PC-3 (cell line): ENCODE results near the gene TRMT6.

Experiments
- CTCF ChIP-seq: fragments of 300-600 bp; sonication (generic); conservative IDR thresholded peaks from 2 replicates; pipeline ENCODE4 v1.5.1; 2017; ENCODE audit warnings: antibody characterized with exemption, low read depth, mild to moderate bottlenecking, low read length
- EZH2 ChIP-seq: fragments of 300-600 bp; sonication (generic); IDR thresholded peaks from one replicate; pipeline ENCODE4 v1.6.1; 2017; ENCODE audit warnings: antibody characterized with exemption, mild to moderate bottlenecking, low read length; ENCODE audit not compliant: unreplicated experiment

GRCh38 chr20:5969940-5970339, 19.6 kb upstream of the TRMT6 start:
- TF ChIP-seq CTCF (no peak), EZH2 (no peak)
